ENCODE results near the gene DCAF8. TPM values are rescaled to one million over a fixed set of nuclear protein-coding genes. Genes with fewer than 3 reads are reported as not detected.

The DCAF8 gene
- total and polyA plus RNA-seq, 2 experiments from 2014 or later = 55.0 to 104 TPM

DNA sequence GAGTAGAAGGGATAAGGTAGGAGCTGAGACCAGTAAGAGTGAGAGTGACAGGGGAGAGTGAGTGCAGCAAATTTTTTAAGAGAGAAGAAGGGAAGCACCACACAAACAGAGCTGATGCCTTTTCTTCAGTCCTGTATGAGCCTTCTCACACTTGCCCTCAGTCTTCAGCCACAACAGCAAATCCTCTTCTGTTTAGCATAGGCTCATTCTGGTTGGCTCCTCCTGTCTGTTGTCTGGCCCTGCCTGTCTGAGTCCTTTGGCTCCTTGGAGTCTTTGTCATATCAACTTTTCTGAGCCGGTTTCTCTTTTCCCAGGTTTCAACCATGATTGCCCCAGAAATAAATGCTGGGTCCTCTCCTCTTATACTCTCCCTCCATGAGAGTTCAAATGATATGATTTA is 84.7 kb downstream of the DCAF8 start:
- peak; percentile 85 for ATAC-seq
- Histone ChIP-seq H3K4me2 (no peak overlapping the region), H3F3A (replicated peaks; ENCODE audit: low read depth) (no peaks in the 10 kb centered on the region), H3K27ac (ENCODE audit: low read depth) (no peak overlapping the region), H3K4me3 (no peak overlapping the region), H3K36me3 (ENCODE audit: insufficient read depth) (no peaks in the 10 kb centered on the region), H3K9me2 (ENCODE audit: insufficient read depth) (peaks cover 13% of the 10 kb centered on the region), H3K4me1 (ENCODE audit: insufficient read depth) (peaks cover 13% of the 10 kb centered on the region), H2AFZ (peak overlapping the region; percentile 93), H4K20me1 (replicated peaks; ENCODE audit: insufficient read depth) (no peaks in the 10 kb centered on the region), H3K79me2 (replicated peaks; ENCODE audit: insufficient read depth) (no peaks in the 10 kb centered on the region), H3K27me3 (ENCODE audit: insufficient read depth) (no peaks in the 10 kb centered on the region)
- peak; percentile 30 for DNase-seq (ENCODE audit: low spot score)
- Mint-ChIP-seq H3K27ac (no peak overlapping the region), H3K36me3 (ENCODE audit: low read depth) (no peaks in the 10 kb centered on the region; the same call in 2 of the 3 replicates), H3K4me3 (no peak overlapping the region), H3K27me3 (ENCODE audit: insufficient read depth, low read depth, poor library complexity) (peaks cover 11% of the 10 kb centered on the region), H3K9me3 (no peaks in the 10 kb centered on the region; the same call in 1 of the 3 replicates), H3K4me1 (peaks cover 16% of the 10 kb centered on the region)
- no peak for TF ChIP-seq ZNF114 (CRISPR knock-in tag; IDR thresholded peaks at IDR 0.05)
- no peak for TF ChIP-seq STAT1 (IDR thresholded peaks at IDR 0.05; ENCODE audit: unreplicated experiment)

DNA sequence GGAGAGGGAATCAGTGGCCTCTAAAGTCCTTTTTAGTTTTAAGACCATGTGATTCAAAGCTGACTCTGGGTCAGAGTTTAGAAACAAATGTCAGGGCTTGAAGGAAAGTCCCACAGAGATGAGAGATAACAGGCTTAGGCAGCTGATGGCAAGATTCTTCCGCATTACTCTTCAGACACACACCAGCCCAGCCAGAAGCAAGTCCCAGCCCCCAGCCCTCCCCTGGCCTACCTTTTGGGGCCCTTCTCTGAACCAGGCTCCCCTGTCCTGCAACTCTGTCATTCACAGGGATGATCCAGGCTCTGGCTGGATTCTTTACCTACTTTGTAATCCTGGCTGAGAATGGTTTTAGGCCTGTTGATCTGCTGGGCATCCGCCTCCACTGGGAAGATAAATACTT is 85.1 kb downstream of the DCAF8 start:
- TF ChIP-seq EZH2phosphoT487 (IDR thresholded peaks at IDR 0.05; ENCODE audit: unreplicated experiment) = no peak
- no peaks in the 10 kb centered on the region for H3K36me3 ChIP-seq (ENCODE audit: insufficient read depth)
- H3K27ac ChIP-seq (ENCODE audit: low read depth) = no peak overlapping the region
- Mint-ChIP-seq H3K27ac (no peak overlapping the region), H3K4me1 (peaks cover 21% of the 10 kb centered on the region), H3K9me3 (no peaks in the 10 kb centered on the region; the same call in 1 of the 3 replicates), H3K4me3 (no peak overlapping the region), H3K27me3 (ENCODE audit: insufficient read depth, low read depth, poor library complexity) (peaks cover 11% of the 10 kb centered on the region), H3K36me3 (ENCODE audit: low read depth) (no peaks in the 10 kb centered on the region; the same call in 2 of the 3 replicates)
- H3K79me2 ChIP-seq (replicated peaks; ENCODE audit: insufficient read depth) = no peaks in the 10 kb centered on the region
- H4K20me1 ChIP-seq (replicated peaks; ENCODE audit: insufficient read depth) = no peaks in the 10 kb centered on the region
- H3K4me3 ChIP-seq = no peak overlapping the region
- H2AFZ ChIP-seq = peak overlapping the region; percentile 93
- DNase-seq (ENCODE audit: low spot score) (no peak), ATAC-seq (peak; percentile 59)
- H3K4me1 ChIP-seq (ENCODE audit: insufficient read depth) = peaks cover 17% of the 10 kb centered on the region
- no peaks in the 10 kb centered on the region for H3F3A ChIP-seq (replicated peaks; ENCODE audit: low read depth)
- no peaks in the 10 kb centered on the region for H3K27me3 ChIP-seq (ENCODE audit: insufficient read depth)
- no peak overlapping the region for H3K4me2 ChIP-seq
- peaks cover 13% of the 10 kb centered on the region for H3K9me2 ChIP-seq (ENCODE audit: insufficient read depth)

DNA sequence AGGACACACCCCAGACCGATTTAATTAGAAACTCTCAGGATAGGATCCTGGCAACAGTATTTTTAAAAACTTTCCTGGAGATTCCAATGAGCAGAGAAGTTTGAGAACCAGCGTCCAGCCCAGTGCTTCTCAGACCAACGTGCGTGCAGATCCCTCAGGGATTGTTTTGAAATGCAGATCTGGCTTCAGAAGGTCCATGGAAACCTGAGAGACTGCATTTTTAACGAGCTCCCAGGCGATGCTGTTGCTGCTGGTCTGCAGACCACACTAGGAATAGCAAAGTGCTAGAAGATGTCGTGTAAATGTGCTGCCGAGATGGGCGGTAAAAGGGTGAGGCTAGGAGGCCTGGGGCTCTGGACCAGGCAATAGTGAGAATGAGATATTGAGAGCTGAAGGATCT is 90.4 kb downstream of the DCAF8 start:
- H3K9me2 ChIP-seq (ENCODE audit: insufficient read depth) = peaks cover 13% of the 10 kb centered on the region
- Mint-ChIP-seq H3K27ac (no peak overlapping the region), H3K36me3 (ENCODE audit: low read depth) (no peaks in the 10 kb centered on the region; the same call in 2 of the 3 replicates), H3K4me3 (peak overlapping the region; percentile 2; the same call in 1 of the 3 replicates), H3K9me3 (no peaks in the 10 kb centered on the region; the same call in 1 of the 3 replicates), H3K27me3 (ENCODE audit: insufficient read depth, low read depth, poor library complexity) (peaks cover 23% of the 10 kb centered on the region), H3K4me1 (peaks cover 57% of the 10 kb centered on the region)
- H3K27me3 ChIP-seq (ENCODE audit: insufficient read depth) = no peaks in the 10 kb centered on the region
- H3K4me2 ChIP-seq = peak overlapping the region; percentile 50
- peak overlapping the region; percentile 57; the same call in 1 of the 2 replicates for H3K27ac ChIP-seq (ENCODE audit: low read depth)
- TF ChIP-seq, protein P1, sequence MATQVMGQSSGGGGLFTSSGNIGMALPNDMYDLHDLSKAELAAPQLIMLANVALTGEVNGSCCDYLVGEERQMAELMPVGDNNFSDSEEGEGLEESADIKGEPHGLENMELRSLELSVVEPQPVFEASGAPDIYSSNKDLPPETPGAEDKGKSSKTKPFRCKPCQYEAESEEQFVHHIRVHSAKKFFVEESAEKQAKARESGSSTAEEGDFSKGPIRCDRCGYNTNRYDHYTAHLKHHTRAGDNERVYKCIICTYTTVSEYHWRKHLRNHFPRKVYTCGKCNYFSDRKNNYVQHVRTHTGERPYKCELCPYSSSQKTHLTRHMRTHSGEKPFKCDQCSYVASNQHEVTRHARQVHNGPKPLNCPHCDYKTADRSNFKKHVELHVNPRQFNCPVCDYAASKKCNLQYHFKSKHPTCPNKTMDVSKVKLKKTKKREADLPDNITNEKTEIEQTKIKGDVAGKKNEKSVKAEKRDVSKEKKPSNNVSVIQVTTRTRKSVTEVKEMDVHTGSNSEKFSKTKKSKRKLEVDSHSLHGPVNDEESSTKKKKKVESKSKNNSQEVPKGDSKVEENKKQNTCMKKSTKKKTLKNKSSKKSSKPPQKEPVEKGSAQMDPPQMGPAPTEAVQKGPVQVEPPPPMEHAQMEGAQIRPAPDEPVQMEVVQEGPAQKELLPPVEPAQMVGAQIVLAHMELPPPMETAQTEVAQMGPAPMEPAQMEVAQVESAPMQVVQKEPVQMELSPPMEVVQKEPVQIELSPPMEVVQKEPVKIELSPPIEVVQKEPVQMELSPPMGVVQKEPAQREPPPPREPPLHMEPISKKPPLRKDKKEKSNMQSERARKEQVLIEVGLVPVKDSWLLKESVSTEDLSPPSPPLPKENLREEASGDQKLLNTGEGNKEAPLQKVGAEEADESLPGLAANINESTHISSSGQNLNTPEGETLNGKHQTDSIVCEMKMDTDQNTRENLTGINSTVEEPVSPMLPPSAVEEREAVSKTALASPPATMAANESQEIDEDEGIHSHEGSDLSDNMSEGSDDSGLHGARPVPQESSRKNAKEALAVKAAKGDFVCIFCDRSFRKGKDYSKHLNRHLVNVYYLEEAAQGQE (IDR thresholded peaks at IDR 0.05; ENCODE audit: unreplicated experiment) = no peak
- no peak for TF ChIP-seq CREB1 (CRISPR knock-in tag; IDR thresholded peaks at IDR 0.05; ENCODE audit: low read depth)
- TF ChIP-seq, protein P2, sequence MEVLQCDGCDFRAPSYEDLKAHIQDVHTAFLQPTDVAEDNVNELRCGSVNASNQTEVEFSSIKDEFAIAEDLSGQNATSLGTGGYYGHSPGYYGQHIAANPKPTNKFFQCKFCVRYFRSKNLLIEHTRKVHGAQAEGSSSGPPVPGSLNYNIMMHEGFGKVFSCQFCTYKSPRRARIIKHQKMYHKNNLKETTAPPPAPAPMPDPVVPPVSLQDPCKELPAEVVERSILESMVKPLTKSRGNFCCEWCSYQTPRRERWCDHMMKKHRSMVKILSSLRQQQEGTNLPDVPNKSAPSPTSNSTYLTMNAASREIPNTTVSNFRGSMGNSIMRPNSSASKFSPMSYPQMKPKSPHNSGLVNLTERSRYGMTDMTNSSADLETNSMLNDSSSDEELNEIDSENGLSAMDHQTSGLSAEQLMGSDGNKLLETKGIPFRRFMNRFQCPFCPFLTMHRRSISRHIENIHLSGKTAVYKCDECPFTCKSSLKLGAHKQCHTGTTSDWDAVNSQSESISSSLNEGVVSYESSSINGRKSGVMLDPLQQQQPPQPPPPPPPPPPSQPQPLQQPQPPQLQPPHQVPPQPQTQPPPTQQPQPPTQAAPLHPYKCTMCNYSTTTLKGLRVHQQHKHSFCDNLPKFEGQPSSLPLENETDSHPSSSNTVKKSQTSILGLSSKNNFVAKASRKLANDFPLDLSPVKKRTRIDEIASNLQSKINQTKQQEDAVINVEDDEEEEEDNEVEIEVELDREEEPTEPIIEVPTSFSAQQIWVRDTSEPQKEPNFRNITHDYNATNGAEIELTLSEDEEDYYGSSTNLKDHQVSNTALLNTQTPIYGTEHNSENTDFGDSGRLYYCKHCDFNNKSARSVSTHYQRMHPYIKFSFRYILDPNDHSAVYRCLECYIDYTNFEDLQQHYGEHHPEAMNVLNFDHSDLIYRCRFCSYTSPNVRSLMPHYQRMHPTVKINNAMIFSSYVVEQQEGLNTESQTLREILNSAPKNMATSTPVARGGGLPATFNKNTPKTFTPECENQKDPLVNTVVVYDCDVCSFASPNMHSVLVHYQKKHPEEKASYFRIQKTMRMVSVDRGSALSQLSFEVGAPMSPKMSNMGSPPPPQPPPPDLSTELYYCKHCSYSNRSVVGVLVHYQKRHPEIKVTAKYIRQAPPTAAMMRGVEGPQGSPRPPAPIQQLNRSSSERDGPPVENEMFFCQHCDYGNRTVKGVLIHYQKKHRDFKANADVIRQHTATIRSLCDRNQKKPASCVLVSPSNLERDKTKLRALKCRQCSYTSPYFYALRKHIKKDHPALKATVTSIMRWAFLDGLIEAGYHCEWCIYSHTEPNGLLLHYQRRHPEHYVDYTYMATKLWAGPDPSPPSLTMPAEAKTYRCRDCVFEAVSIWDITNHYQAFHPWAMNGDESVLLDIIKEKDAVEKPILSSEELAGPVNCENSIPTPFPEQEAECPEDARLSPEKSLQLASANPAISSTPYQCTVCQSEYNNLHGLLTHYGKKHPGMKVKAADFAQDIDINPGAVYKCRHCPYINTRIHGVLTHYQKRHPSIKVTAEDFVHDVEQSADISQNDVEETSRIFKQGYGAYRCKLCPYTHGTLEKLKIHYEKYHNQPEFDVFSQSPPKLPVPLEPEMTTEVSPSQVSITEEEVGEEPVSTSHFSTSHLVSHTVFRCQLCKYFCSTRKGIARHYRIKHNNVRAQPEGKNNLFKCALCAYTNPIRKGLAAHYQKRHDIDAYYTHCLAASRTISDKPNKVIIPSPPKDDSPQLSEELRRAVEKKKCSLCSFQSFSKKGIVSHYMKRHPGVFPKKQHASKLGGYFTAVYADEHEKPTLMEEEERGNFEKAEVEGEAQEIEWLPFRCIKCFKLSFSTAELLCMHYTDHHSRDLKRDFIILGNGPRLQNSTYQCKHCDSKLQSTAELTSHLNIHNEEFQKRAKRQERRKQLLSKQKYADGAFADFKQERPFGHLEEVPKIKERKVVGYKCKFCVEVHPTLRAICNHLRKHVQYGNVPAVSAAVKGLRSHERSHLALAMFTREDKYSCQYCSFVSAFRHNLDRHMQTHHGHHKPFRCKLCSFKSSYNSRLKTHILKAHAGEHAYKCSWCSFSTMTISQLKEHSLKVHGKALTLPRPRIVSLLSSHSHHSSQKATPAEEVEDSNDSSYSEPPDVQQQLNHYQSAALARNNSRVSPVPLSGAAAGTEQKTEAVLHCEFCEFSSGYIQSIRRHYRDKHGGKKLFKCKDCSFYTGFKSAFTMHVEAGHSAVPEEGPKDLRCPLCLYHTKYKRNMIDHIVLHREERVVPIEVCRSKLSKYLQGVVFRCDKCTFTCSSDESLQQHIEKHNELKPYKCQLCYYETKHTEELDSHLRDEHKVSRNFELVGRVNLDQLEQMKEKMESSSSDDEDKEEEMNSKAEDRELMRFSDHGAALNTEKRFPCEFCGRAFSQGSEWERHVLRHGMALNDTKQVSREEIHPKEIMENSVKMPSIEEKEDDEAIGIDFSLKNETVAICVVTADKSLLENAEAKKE (CRISPR knock-in tag; IDR thresholded peaks at IDR 0.05) = peak; percentile 95
- peaks cover 50% of the 10 kb centered on the region for H3K4me1 ChIP-seq (ENCODE audit: insufficient read depth)
- H3K36me3 ChIP-seq (ENCODE audit: insufficient read depth) = no peaks in the 10 kb centered on the region
- DNase-seq (ENCODE audit: low spot score) (peak; percentile 52), ATAC-seq (peak; percentile 12)
- H2AFZ ChIP-seq = no peak overlapping the region
- H3F3A ChIP-seq (replicated peaks; ENCODE audit: low read depth) = peaks cover 20% of the 10 kb centered on the region
- H3K4me3 ChIP-seq = peak overlapping the region; percentile 29; the same call in 1 of the 2 replicates
- H3K79me2 ChIP-seq (replicated peaks; ENCODE audit: insufficient read depth) = no peaks in the 10 kb centered on the region
- no peaks in the 10 kb centered on the region for H4K20me1 ChIP-seq (replicated peaks; ENCODE audit: insufficient read depth)

Measured in GM23338 (cell line).